ENCODE results near the gene TWF1.
A peak's percentile ranks its signal among the peaks of the same experiment; 100 is the strongest.

TWF1 gene

GRCh38 chr12:43806737-43807072, 588 bp upstream of the TWF1 start:
- H3K4me2 ChIP-seq (ENCODE audit: low read length) = peak overlapping the region; percentile 80
- no peaks in the 10 kb centered on the region for H3K9me3 ChIP-seq (ENCODE audit: control insufficient read depth, insufficient read depth, low read length)
- peaks cover 48% of the 10 kb centered on the region for H3K79me2 ChIP-seq (ENCODE audit: control insufficient read depth, low read length)
- H3K4me3 ChIP-seq (ENCODE audit: low read length) = peak overlapping the region; percentile 74
- peaks cover 26% of the 10 kb centered on the region for H3K36me3 ChIP-seq (ENCODE audit: control insufficient read depth, low read length)
- peak overlapping the region; percentile 81 for H3K27ac ChIP-seq (ENCODE audit: low read depth, low read length)
- H4K20me1 ChIP-seq (ENCODE audit: control insufficient read depth, insufficient read depth, low read depth, low read length) = no peaks in the 10 kb centered on the region
- no peaks in the 10 kb centered on the region for H3F3A ChIP-seq (ENCODE audit: control insufficient read depth, insufficient read depth)
- no peak for TF ChIP-seq EZH2phosphoT487 (IDR thresholded peaks at IDR 0.05; ENCODE audit: borderline replicate concordance, low read length)
- no peak for TF ChIP-seq CTCF (IDR thresholded peaks at IDR 0.05; ENCODE audit: low read depth, low read length, poor library complexity, severe bottlenecking)
- H3K27me3 ChIP-seq (ENCODE audit: control insufficient read depth, low read length) = no peaks in the 10 kb centered on the region
- H3K4me1 ChIP-seq (ENCODE audit: control insufficient read depth, low read length) = peaks cover 29% of the 10 kb centered on the region
- no peaks in the 10 kb centered on the region for H3K9me2 ChIP-seq (replicated peaks; ENCODE audit: control insufficient read depth, low read length)

GRCh38 chr12:43805149-43805859, 813 bp downstream of the TWF1 start:
- Histone ChIP-seq H3K9me2 (replicated peaks; ENCODE audit: control insufficient read depth, low read length) (no peaks in the 10 kb centered on the region), H3K27ac (ENCODE audit: low read depth, low read length) (peak overlapping the region; percentile 81), H3K4me2 (ENCODE audit: low read length) (peak overlapping the region; percentile 80), H3K27me3 (ENCODE audit: control insufficient read depth, low read length) (no peaks in the 10 kb centered on the region), H4K20me1 (ENCODE audit: control insufficient read depth, insufficient read depth, low read depth, low read length) (no peaks in the 10 kb centered on the region), H3K9me3 (ENCODE audit: control insufficient read depth, insufficient read depth, low read length) (no peaks in the 10 kb centered on the region), H3K4me1 (ENCODE audit: control insufficient read depth, low read length) (peaks cover 29% of the 10 kb centered on the region), H3K79me2 (ENCODE audit: control insufficient read depth, low read length) (peaks cover 50% of the 10 kb centered on the region), H3K4me3 (ENCODE audit: low read length) (peak overlapping the region; percentile 74), H3F3A (ENCODE audit: control insufficient read depth, insufficient read depth) (no peaks in the 10 kb centered on the region), H3K36me3 (ENCODE audit: control insufficient read depth, low read length) (peaks cover 39% of the 10 kb centered on the region)
- TF ChIP-seq EZH2phosphoT487 (IDR thresholded peaks at IDR 0.05; ENCODE audit: borderline replicate concordance, low read length) (no peak), CTCF (IDR thresholded peaks at IDR 0.05; ENCODE audit: low read depth, low read length, poor library complexity, severe bottlenecking) (no peak)

GRCh38 chr12:43797561-43798217, 8.4 kb downstream of the TWF1 start:
- Histone ChIP-seq H3K4me2 (ENCODE audit: low read length) (no peak overlapping the region), H3K27ac (ENCODE audit: low read depth, low read length) (no peak overlapping the region)

More at GRCh38 chr12:43797561-43798217, 8.4 kb downstream of the TWF1 start:
- H3K36me3 ChIP-seq (ENCODE audit: control insufficient read depth, low read length) = peaks cover 79% of the 10 kb centered on the region
- H3K79me2 ChIP-seq (ENCODE audit: control insufficient read depth, low read length) = peaks cover 10% of the 10 kb centered on the region
- H4K20me1 ChIP-seq (ENCODE audit: control insufficient read depth, insufficient read depth, low read depth, low read length) = no peaks in the 10 kb centered on the region
- H3K9me3 ChIP-seq (ENCODE audit: control insufficient read depth, insufficient read depth, low read length) = no peaks in the 10 kb centered on the region
- TF ChIP-seq EZH2phosphoT487 (IDR thresholded peaks at IDR 0.05; ENCODE audit: borderline replicate concordance, low read length) (no peak), CTCF (IDR thresholded peaks at IDR 0.05; ENCODE audit: low read depth, low read length, poor library complexity, severe bottlenecking) (no peak)
- H3K4me3 ChIP-seq (ENCODE audit: low read length) = no peak overlapping the region
- H3F3A ChIP-seq (ENCODE audit: control insufficient read depth, insufficient read depth) = 0 out of 2 replicates have a peak, but pooled peaks cover 2% of the 10 kb centered on the region
- H3K4me1 ChIP-seq (ENCODE audit: control insufficient read depth, low read length) = no peaks in the 10 kb centered on the region
- no peaks in the 10 kb centered on the region for H3K9me2 ChIP-seq (replicated peaks; ENCODE audit: control insufficient read depth, low read length)
- no peaks in the 10 kb centered on the region for H3K27me3 ChIP-seq (ENCODE audit: control insufficient read depth, low read length)
